GM23338 (cell line): ENCODE results near the gene SNORC.

Experiments
- CREB1 ChIP-seq: fragments of 250-450 bp; sonication (Bioruptor Pico); IDR thresholded peaks from 2 replicates; pipeline ENCODE4 v1.5.0; 2020; ENCODE audit warnings: low read depth, mild to moderate bottlenecking, moderate library complexity
- CTCF ChIP-seq, 2 experiments: fragments of 200-600 bp in 1 of 2; sonication (generic) in 1 of 2; conservative IDR thresholded peaks; 2 replicates each; pipeline versions ENCODE4 v1.5.1 to v1.6.1; 2016 to 2017; ENCODE audit warnings: antibody characterized with exemption in 2 of 2, low read depth in 2 of 2, mild to moderate bottlenecking in 2 of 2, moderate library complexity in 1 of 2
- EZH2 ChIP-seq: fragments of 200-600 bp; sonication (generic); IDR thresholded peaks from one replicate; pipeline ENCODE4 v1.8.0; 2017; ENCODE audit warnings: antibody characterized with exemption, mild to moderate bottlenecking, low read depth; ENCODE audit not compliant: unreplicated experiment
- EZH2phosphoT487 ChIP-seq: fragments of 200-600 bp; sonication (generic); IDR thresholded peaks from one replicate; pipeline ENCODE4 v1.8.1; 2018; ENCODE audit warnings: antibody characterized with exemption; ENCODE audit not compliant: unreplicated experiment
- JUNB ChIP-seq: IDR thresholded peaks from one replicate; pipeline ENCODE4 v1.6.1; 2016; ENCODE audit warnings: antibody characterized with exemption; ENCODE audit not compliant: unreplicated experiment
- REST ChIP-seq: IDR thresholded peaks from one replicate; pipeline ENCODE4 v1.6.1; 2018; ENCODE audit warnings: antibody characterized with exemption; ENCODE audit not compliant: unreplicated experiment
- ZNF331 ChIP-seq: fragments of 250-450 bp; sonication (Bioruptor Pico); IDR thresholded peaks from 2 replicates; pipeline ENCODE4 v1.5.0; 2020; ENCODE audit warnings: low read depth, mild to moderate bottlenecking, moderate library complexity

GRCh38 chr2:232838406-232838874 is 31.6 kb upstream of the SNORC start:
- TF ChIP-seq JUNB (no peak), CTCF (conservative IDR thresholded peaks at IDR 0.05; ENCODE audit: low read depth in 2 of 2) (no peak), EZH2phosphoT487 (no peak), ZNF331 (CRISPR knock-in tag) (no peak), REST (no peak), EZH2 (no peak), CREB1 (CRISPR knock-in tag) (no peak)
